GM12891 (cell line): Measurements from ENCODE around the gene SPACA7.

Experiments
- PAX5 ChIP-seq: IDR thresholded peaks from 2 replicates; pipeline ENCODE4 v1.6.1; 2011; ENCODE audit warnings: low read length, moderate library complexity, mild to moderate bottlenecking; ENCODE audit not compliant: insufficient read depth, severe bottlenecking
- POLR2A ChIP-seq: IDR thresholded peaks from 2 replicates; pipeline ENCODE4 v1.6.1; 2011; ENCODE audit warnings: low read depth, low read length, control low read depth
- POLR2AphosphoS5 ChIP-seq: IDR thresholded peaks from 2 replicates; pipeline ENCODE4 v1.6.1; 2011; ENCODE audit warnings: low read depth, low read length, control low read depth
- SPI1 ChIP-seq: IDR thresholded peaks from 2 replicates; pipeline ENCODE4 v1.6.1; 2011; ENCODE audit warnings: low read depth, low read length, control low read depth
- TAF1 ChIP-seq: IDR thresholded peaks from 2 replicates; pipeline ENCODE4 v1.6.1; 2011; ENCODE audit warnings: low read depth, low read length, control low read depth

GRCh38 chr13:112434032-112434431 is 57.9 kb downstream of the SPACA7 start:
- no peak for TF ChIP-seq TAF1
- TF ChIP-seq POLR2A, result no peak
- TF ChIP-seq SPI1, result no peak
- no peak for TF ChIP-seq POLR2AphosphoS5
- no peak for TF ChIP-seq PAX5
